ENCODE data around the gene MXD3. TPM values are rescaled to one million over a fixed set of nuclear protein-coding genes. Genes with fewer than 3 reads are reported as not detected.
"Not testable (repeated sequence)": the region's sequence is repeated elsewhere in the genome, so short reads cannot be mapped to it uniquely, and the experiment has no call there.

Gene MXD3
- total RNA-seq, 4 donors from 2014 or later, result 0.90 to 7.8 (median 3.5) TPM

DNA sequence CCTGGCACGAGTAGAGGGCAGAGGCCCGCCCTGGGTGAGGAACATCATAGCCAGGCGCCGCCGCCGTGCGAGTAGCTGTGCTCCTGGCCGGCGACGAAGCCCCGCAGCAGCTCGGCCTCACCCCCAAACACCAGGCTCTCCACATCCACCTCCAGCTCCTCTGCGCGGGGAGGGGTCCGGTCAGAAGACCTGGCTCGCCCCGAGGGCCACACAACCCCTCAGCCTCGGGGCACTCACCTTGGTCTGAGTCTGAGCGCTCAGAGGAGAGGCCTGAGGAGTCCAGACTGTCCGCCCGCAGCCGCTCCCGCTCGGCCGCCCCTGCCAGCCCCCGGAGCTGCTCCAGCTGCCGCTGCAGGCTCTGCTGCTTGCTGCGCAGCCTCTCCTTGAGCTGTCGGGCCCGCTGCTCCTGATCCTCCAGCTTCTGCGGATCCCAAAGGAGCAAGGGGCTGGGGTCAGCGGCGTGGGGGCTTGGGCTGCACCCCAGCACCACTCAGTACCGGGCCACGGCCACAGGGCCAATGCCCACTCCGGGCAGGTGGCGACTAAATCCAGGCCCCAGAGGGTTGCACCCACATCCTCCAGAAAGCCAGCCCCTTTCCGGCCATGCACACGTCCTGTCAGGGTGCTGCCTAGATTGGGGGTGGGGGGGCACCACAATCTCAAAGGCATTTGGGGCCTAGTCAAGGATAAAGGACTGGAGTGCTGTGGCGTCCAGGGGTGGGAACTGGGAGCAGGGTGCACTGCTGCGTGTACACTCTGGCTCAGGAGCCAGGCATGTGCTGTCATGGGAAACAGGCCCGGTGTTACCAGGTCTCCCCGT is 3.9 kb downstream of the MXD3 start:
- in situ Hi-C loops (cut with MboI; ENCODE audit: low sequenced_read_pairs in 4 of 4), result loop anchor here in 1 of 4 donors (10.0 kb wide), 1 partner anchor 183 kb away; no protein-coding TSS in a partner anchor
- Histone ChIP-seq H3K4me1 (peaks cover 35 to 45% of the 10 kb centered on the region in 2 donors), H3K27ac (peak overlapping the region; percentile 63 to 79 (median 76)), H3K9me3 (no peaks in the 10 kb centered on the region), H3K36me3 (peaks cover 0 to 22% of the 10 kb centered on the region in 2 donors), H3K27me3 (no peaks in the 10 kb centered on the region), H3K4me3 (no peak overlapping the region)
- no peak for ATAC-seq
- DNase-seq, result no peak
- no peak for TF ChIP-seq POLR2A (IDR thresholded peaks at IDR 0.05)
- TF ChIP-seq, protein P1, sequence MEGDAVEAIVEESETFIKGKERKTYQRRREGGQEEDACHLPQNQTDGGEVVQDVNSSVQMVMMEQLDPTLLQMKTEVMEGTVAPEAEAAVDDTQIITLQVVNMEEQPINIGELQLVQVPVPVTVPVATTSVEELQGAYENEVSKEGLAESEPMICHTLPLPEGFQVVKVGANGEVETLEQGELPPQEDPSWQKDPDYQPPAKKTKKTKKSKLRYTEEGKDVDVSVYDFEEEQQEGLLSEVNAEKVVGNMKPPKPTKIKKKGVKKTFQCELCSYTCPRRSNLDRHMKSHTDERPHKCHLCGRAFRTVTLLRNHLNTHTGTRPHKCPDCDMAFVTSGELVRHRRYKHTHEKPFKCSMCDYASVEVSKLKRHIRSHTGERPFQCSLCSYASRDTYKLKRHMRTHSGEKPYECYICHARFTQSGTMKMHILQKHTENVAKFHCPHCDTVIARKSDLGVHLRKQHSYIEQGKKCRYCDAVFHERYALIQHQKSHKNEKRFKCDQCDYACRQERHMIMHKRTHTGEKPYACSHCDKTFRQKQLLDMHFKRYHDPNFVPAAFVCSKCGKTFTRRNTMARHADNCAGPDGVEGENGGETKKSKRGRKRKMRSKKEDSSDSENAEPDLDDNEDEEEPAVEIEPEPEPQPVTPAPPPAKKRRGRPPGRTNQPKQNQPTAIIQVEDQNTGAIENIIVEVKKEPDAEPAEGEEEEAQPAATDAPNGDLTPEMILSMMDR (IDR thresholded peaks at IDR 0.05 in 4 of 5, conservative IDR thresholded peaks at IDR 0.05 in 1 of 5), result no peak
- intact Hi-C loops (cut with DNase I; ENCODE audit: low total_unique reads), result no loop called here

DNA sequence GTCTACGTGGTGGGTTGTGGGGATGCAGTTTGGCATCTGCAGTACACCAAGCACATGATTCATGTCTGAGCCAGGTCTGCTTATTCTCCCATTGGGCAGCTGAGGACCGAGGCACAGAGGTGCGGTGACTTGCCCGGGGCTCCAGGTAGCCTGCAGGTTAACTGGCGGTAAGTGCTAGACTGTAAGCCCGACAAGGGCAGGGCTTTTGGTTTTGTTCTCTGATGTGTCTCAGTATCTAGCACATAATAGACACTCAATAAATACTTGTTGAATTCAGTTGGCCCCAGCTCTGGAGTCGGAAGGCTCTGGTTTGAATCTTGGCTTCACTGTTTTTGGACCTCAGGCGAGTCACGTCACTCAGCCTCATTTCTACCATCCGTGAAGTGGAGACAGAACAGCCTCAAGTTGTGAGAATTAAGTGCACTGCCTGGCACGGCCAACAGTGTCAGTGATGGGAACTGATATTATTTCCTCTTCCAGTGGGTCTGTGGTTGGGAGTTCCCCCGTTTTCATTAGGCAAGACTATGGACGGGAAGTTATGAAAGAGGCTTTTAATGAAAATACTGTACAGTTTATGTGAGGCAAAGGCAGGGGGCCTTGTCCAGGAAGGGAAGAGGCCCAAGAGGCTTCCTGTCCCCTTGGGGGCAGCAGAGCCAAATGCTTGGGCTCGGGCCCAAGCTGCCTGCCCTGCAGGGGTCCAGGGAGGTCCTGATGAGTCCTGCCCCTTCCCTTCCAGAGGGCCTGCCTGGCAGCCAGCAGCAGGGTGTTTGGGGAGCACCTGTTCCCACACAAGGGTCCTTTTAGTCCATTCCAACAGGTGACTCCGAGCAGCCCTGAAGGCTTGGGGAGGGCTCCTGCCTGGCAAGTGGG is 4.8 kb downstream of the MXD3 start:
- peak overlapping the region in 1 of 4 donors; percentile 6 for H3K27ac ChIP-seq
- no peaks in the 10 kb centered on the region for H3K9me3 ChIP-seq
- peaks cover 39 to 47% of the 10 kb centered on the region in 2 donors for H3K4me1 ChIP-seq
- peaks cover 0 to 22% of the 10 kb centered on the region in 2 donors for H3K36me3 ChIP-seq
- ATAC-seq, result no peak
- TF ChIP-seq POLR2A (IDR thresholded peaks at IDR 0.05), result no peak
- TF ChIP-seq, protein P1 (IDR thresholded peaks at IDR 0.05 in 4 of 5, conservative IDR thresholded peaks at IDR 0.05 in 1 of 5), result no peak
- H3K4me3 ChIP-seq, result no peak overlapping the region
- DNase-seq, result no peak
- H3K27me3 ChIP-seq, result no peaks in the 10 kb centered on the region
- in situ Hi-C loops (cut with MboI; ENCODE audit: low sequenced_read_pairs in 4 of 4), result loop anchor here in 1 of 4 donors (10.0 kb wide), 1 partner anchor 182 kb away; no protein-coding TSS in a partner anchor
- intact Hi-C loops (cut with DNase I; ENCODE audit: low total_unique reads), result no loop called here

DNA sequence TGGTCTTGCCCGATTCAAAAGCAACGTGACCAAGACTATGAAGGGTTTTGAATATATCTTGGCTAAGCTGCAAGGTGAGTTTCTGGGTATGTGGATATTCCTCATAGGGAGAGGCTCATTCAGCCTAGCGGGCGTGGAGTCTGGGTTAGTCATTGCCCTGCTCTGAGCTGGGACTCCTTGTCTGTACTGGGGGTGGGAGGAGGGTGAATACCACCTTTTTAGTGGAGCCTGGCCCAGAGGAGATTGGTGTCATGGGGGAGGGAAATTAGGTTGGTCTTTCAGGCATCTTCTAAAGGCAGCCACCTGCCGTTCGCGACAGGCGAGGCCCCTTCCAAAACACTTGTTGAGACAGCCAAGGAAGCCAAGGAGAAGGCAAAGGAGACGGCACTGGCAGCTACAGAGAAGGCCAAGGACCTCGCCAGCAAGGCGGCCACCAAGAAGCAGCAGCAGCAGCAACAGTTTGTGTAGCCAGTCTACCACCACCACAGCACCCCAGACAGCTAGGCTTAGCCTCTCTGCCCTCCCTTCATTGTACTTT is 5.5 kb downstream of the MXD3 start:
- H3K27me3 ChIP-seq; H3K4me3 ChIP-seq; intact Hi-C loops (cut with DNase I; ENCODE audit: low total_unique reads); ATAC-seq; DNase-seq; H3K9me3 ChIP-seq; H3K27ac ChIP-seq: not testable (repeated sequence)
- peaks cover 0 to 22% of the 10 kb centered on the region in 2 donors for H3K36me3 ChIP-seq
- peaks cover 41 to 47% of the 10 kb centered on the region in 2 donors for H3K4me1 ChIP-seq
- in situ Hi-C loops (cut with MboI; ENCODE audit: low sequenced_read_pairs in 4 of 4), result loop anchor here in 1 of 4 donors (10.0 kb wide), 1 partner anchor 181 kb away; no protein-coding TSS in a partner anchor

DNA sequence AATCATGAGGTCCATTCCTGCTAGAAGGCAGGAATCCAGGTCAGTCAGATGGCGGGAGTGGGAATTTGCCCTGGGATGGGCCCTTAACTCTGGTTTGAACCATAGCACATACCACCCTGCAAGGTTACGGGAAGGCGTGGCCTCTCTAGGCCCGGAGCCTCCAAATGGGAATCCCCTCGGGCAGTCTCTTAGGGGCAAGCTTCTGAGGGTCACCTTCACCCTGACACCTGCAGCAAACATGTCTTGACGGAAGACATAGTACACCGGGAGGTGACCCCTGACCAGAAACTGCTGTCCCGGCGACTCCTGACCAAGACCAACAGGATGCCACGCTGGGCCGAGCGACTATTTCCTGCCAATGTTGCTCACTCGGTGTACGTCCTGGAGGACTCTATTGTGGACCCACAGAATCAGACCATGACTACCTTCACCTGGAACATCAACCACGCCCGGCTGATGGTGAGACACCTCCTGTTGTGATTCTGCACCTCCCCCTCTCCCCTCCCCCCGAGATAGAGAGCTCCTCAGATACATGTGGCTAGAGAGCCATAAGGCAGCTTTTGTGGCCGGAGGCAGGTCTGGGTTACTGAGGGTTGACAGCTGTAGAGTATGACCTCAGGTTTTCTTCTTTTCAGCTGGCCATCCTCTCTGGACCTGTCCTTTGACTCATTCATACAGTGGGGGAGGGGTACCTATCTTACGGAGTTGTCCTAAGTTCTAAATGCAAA is 7.1 kb downstream of the MXD3 start:
- TF ChIP-seq, protein P1 (IDR thresholded peaks at IDR 0.05 in 4 of 5, conservative IDR thresholded peaks at IDR 0.05 in 1 of 5), result no peak
- TF ChIP-seq POLR2A (IDR thresholded peaks at IDR 0.05), result no peak
- Histone ChIP-seq H3K4me1 (peaks cover 47 to 51% of the 10 kb centered on the region in 2 donors), H3K36me3 (peaks cover 0 to 22% of the 10 kb centered on the region in 2 donors), H3K4me3 (peak overlapping the region; percentile 84 to 99 (median 96)), H3K9me3 (no peaks in the 10 kb centered on the region), H3K27ac (peak overlapping the region; percentile 83 to 95 (median 92)), H3K27me3 (no peaks in the 10 kb centered on the region)
- intact Hi-C loops (cut with DNase I; ENCODE audit: low total_unique reads) (loop anchor here (5.0 kb wide), 1 partner anchor 172 kb away; the partner anchor contains the start of gene NSD1), in situ Hi-C loops (cut with MboI; ENCODE audit: low sequenced_read_pairs in 4 of 4) (loop anchor here in 1 of 4 donors (10.0 kb wide), 1 partner anchor 180 kb away; no protein-coding TSS in a partner anchor)
- ATAC-seq (no peak), DNase-seq (no peak)

Measured in gastrocnemius medialis (tissue), 4 donors.